HG03342 (cell line): ENCODE results near the gene TRPC4.
"Not testable (repeated sequence)": the region's sequence is repeated elsewhere in the genome, so short reads cannot be mapped to it uniquely, and the experiment has no call there.

ENCODE experiments used
- ATAC-seq: cut with Tn5 transposase; IDR thresholded peaks from one replicate; pipeline ENCODE4 v1.9.1; 2021; ENCODE audit warnings: mild to moderate bottlenecking, moderate library complexity; ENCODE audit not compliant: unreplicated experiment

The TRPC4 gene

DNA sequence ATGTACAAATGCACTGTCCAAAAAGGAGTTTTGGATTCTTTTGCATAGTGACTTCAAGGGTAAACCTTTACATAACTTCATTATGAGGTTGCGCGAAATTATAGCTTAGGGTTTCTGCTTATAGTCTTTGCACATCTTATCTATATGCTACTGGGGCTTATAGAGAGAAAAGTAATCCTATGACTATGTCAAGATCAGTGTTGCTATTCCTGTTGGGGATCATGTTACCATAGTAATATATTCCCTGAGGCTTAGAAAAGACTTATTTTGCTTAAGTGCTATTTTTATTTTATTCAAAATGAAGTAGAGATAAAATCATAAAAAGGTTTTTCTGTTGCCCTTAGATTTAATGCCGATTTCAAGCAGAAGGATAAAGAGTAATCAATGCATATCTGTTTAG is 256.3 kb downstream of the TRPC4 start:
- no peak for ATAC-seq

DNA sequence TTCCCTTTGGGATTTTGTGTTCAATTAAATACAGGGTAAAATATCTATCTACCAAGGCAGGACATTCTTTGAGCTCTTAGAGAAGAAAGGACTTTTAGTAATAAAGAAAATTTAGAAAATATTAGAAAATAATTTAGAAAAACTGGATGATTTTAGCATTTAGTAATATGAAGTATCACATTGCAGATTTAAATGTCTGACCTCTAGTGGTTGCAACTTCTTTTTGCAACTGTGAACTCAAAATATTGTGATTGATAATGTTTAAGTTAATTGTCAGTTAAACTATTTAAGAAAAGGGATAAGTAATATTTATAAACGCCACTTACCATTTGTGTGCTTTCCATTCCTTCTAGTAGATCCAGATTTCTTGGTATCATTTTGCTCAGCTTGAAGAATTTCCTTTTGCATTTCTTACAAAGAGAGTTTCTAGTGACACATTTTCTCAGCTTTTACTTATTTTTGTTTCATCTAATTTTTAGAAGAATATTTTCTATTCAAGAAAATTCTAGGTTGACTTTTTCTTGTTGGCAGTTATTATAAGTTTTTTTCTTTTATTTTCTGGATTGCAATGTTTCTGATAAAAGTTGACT is 260.7 kb downstream of the TRPC4 start:
- ATAC-seq: no peak

DNA sequence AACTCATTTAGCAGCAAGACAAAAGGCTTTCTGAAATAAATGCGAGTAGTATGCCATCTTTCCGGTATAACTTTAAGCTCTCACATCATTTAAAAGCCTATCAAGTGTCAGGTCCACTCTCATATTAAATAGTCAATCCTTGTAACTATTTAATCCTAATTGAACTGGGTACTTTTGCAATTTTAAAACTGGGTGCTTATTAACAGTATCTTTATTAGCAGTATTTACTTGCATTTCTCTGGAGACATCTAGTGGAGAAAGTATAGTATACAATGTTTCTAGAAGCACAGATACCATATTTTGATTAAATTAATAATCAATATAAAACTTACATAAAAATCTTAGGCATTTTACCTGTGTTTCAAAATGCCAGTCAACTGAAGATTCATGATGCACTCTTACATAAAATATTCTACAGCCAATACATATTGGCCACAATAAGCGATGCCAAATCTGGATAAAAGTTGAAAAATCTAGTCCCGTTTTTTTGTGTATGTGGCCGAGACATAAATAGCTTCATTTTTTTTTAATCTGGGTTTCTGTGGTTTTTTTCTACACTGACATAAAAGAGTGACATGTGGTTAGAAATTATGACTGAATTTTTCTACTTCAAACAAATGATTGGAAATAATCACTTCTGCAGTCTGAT is 266.7 kb downstream of the TRPC4 start:
- ATAC-seq: no peak

DNA sequence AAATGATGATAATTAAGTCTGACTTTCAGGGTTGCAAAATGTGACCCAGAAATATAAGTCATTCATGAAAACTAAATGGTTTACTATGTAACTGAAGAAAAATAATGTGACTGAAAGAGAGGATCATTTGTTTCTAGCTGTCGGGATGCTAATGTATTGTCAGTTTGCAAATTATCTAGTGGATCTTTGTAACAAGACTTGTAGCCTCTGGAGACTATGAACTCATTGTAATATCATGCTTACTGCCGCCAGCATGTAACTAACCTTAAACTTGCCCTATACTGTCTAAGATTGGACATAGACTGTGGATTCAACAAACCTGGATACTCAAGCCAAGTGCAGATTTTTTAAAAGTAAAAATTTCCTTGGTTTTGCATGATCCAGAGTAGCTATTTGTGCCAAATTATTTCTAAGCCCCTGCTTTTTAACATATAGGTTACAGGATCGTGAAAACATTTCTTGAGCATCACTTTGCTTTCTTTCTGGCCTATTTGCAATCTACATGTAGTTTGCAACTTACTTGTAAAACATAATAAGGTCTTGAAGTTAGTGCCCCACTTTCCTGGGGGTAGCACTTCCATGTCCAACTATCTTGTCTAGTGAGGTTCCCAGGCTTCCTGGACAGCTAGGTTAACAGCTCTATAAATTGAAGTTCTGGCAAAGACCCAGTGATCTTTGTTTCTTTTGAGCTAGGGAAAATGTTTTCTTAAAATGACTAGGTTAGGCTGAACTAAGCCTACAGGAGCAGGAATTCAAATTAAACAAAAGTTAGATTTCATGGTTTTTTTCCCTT is 267.7 kb downstream of the TRPC4 start:
- no peak for ATAC-seq

DNA sequence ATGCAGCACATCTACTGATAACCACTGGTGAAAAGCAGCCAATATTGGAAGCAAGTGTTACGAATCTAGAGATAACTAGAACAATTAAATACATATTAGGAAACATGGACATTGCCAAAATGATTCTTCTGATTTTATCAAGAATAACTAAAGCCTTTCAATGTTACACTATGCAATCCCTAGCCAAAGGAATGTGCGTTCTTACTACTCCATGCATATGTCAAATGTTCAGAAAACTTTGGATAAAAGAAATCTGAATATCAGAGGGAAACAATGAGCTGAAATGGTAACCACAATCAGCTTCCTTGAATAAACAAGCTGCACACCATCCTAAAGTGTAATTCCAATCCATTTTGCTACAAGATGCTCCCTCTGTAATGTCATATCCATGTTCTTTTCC is 270.1 kb downstream of the TRPC4 start:
- no peak for ATAC-seq

DNA sequence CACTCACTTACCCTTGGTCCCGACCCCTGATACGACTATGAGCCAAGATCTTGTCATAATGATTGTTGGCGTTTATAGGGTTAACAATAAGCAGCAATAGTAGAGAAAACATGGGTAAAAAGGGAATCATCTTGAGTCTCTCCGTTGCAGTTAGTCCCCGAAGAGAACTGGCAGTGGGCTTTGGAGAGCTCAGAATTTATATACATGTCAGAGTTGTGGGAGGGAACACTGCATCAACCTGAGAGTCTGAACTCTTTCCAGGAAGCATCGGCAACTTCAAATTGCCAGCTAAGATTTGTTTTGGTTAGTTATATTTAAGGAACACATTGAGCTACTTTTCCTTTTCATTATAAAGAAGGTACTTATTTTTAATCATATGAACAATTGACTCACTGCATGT is 271.0 kb downstream of the TRPC4 start, which contains the start of gene POSTN:
Gene POSTN, minus strand, starts transcription at position 172 of the 400 bp plus-strand sequence. Its CDS starts 42 bp downstream, at position 130.
- no peak for ATAC-seq

DNA sequence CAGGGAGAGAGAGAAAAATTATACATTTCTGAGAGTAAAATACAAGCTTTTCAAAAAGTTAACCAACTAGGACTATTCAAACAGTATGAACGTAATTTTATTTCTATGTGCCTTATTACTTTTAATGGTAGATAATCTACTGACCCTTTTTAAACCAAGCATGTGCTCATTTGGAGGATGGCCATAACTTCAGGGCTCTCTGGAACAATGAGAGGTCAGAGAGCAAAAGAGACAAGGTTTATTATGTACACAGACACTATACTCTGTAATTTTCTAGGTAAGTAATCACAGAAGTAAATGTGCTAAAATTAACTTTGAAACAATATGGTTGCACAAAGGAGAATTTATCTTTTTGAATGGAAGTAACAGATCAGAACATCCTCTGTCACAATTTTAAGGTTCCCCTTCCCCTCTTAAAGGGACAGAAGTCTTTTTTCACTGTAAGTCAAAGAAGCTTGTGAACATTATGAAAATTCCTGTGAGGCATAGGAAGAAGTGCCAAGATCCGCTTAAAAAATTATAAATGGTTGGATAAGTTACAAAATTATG is 272.0 kb downstream of the TRPC4 start:
- no peak for ATAC-seq

DNA sequence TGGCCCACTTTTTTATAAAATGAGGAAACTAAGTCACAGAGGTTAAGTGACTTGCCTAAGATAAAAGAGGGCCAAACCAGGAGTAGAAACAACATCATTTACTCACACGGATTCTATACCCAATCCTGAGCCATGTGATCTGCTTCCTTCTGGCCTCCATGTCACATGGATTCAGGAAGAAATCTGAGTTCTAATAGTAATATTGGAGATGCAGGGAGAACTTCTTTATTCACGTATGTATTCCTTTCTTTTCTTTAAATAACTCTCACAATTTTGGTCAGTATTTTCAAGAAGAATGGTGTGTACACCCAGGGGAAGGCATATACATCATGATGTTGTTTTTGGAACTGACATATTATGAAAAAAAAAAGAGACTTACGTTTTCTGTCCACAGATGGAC is 272.8 kb downstream of the TRPC4 start:
- ATAC-seq: no peak

DNA sequence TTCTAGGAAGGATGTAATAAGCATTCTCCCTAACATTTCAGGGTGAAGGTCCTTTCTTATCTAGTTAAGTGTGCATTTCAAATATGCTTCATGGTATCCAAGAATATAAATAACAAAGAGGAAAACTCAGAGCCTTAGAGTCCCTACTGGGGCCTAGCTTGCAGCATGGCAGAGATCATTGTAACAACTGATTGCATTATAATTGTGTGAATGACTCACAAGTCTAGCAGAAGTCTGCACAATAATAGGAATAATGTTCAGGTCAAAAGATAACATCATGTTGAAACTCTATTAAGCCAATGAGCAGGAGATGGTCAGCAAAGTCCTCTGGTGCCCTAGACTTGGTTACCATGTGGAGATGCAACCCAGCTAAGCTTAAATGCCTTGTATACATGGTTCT is 274.4 kb downstream of the TRPC4 start:
- no peak for ATAC-seq

DNA sequence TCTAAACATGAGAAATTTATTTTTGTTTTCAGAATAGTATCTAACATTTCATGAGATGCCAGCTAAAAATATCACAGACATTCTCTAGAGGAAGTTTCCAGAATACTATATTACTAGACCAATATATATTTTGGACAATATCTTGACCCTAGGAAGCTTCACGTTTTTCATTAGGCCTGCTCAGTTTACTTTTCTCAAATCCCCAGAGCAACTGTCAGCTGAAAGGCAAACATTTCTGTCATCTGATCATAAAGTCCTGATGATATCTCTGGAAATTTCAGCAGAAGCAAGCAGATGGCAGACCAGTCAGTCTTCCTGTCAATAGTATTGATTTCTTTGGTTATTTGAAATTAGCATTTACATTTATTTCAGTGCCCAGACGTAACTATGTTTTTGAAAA is 275.0 kb downstream of the TRPC4 start:
- no peak for ATAC-seq

DNA sequence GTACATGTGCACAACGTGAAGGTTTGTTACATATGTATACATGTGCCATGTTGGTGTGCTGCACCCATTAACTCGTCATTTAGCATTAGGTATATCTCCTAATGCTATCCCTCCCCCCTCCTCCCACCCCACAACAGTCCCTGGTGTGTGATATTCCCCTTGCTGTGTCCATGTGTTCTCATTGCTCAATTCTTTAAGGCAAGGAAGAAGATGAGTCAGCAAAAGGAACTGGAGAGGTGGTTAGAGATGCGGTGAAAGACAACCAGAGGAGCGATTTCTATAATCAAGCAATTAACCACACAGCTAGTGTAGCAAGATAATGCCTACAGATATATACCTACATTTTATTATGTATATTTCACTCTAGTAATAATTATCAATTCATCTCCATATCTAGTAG is 280.2 kb downstream of the TRPC4 start:
- ATAC-seq: not testable (repeated sequence)

DNA sequence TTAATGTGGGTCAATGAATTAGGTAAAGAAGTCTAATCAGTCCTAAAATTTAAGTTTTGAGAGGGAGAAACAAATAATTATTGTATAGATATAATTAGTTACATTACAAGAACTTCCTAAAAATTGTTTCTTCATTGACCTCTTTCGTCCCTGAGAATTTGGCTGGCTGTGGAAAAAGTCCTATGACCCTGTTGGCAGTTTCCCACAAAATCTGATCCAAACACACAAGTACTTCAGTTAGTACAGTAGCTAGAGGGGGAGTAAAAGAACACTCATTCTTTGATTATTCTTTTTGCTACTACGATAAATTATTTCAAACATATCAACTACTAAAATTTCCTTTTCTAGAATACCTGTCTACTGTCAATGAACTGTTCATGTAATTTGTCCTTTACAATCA is 282.3 kb downstream of the TRPC4 start:
- no peak for ATAC-seq
